ENCODE data around the gene DRD5.

- TF ChIP-seq CTCF (conservative IDR thresholded peaks at IDR 0.05 in 1 of 2, IDR thresholded peaks at IDR 0.05 in 1 of 2; ENCODE audit: low read depth in 1 of 2, low read length in 2 of 2) (no peak), EZH2 (IDR thresholded peaks at IDR 0.05; ENCODE audit: low read length, missing control alignments) (no peak)
Measured at GRCh38 chr4:9816285-9816684, 34.9 kb downstream of the DRD5 start.
